Esophagus muscularis mucosa (tissue), 4 donors: ENCODE data around the gene SRRM3. TPM values are rescaled to one million over a fixed set of nuclear protein-coding genes. Genes with fewer than 3 reads are reported as not detected.
"Not testable (repeated sequence)": the region's sequence is repeated elsewhere in the genome, so short reads cannot be mapped to it uniquely, and the experiment has no call there.

ENCODE experiments used
- DNase-seq: peaks from one replicate; pipeline ENCODE4 v3.0.0-alpha.2; 2017; ENCODE audit errors: extremely low spot score
- H3K27ac ChIP-seq, 4 donors: fragments of 200-600 bp; sonication (generic); replicated peaks in 1 of 4; 1 replicate in 3 of 4; 2 replicates in 1 of 4; pipeline ENCODE4 v1.5.1; 2016 to 2019; ENCODE audit warnings: mild to moderate bottlenecking in 1 of 4
- H3K27me3 ChIP-seq, 4 donors: fragments of 200-600 bp; sonication (generic); one replicate each; pipeline versions ENCODE4 v1.5.1 to v1.6.0; 2016 to 2019
- H3K36me3 ChIP-seq, 4 donors: fragments of 200-600 bp; sonication (generic); one replicate each; pipeline ENCODE4 v1.5.1; 2016 to 2019
- H3K4me1 ChIP-seq, 4 donors: fragments of 200-600 bp; sonication (generic); one replicate each; pipeline ENCODE4 v1.5.1; 2016 to 2019
- H3K4me3 ChIP-seq, 4 donors: fragments of 200-600 bp; sonication (generic); 1 replicate in 2 of 4; 2 replicates in 2 of 4; pipeline ENCODE4 v1.5.1; 2016 to 2019; ENCODE audit warnings: mild to moderate bottlenecking in 4 of 4, moderate library complexity in 1 of 4
- H3K9me3 ChIP-seq, 4 donors: fragments of 200-600 bp; sonication (generic); 1 replicate in 3 of 4; 2 replicates in 1 of 4; pipeline ENCODE4 v1.5.1; 2016 to 2019
- CTCF ChIP-seq, 3 experiments: fragments of 200-600 bp in 2 of 3; fragments of 450-650 bp in 1 of 3; sonication (generic) in 2 of 3; IDR thresholded peaks; one replicate each; pipeline ENCODE4 v1.5.1; 2017 to 2019; ENCODE audit warnings: antibody characterized with exemption in 3 of 3, mild to moderate bottlenecking in 2 of 3, moderate library complexity in 1 of 3
- EP300 ChIP-seq: sonication (generic); formaldehyde crosslinking; IDR thresholded peaks from one replicate; pipeline ENCODE4 v1.6.1; 2017; ENCODE audit warnings: antibody characterized with exemption
- POLR2A ChIP-seq: fragments of 450-650 bp; IDR thresholded peaks from one replicate; pipeline ENCODE4 v1.6.1; 2017; ENCODE audit warnings: antibody characterized with exemption, moderate library complexity, mild to moderate bottlenecking, low read depth
- POLR2AphosphoS5 ChIP-seq, 2 donors: sonication (generic); formaldehyde crosslinking; IDR thresholded peaks; one replicate each; pipeline ENCODE4 v1.6.1; 2017; ENCODE audit warnings: antibody characterized with exemption in 2 of 2
- WGBS: methylation state at CpG from one replicate; pipeline ENCODE4 v1.1.5; 2018; 5-methylcytosine and 5-hydroxymethylcytosine counted together
- intact Hi-C: fragments of 100-400 bp; cut with DNase I; formaldehyde crosslinking; loops from one replicate; pipeline ENCODE4 v1.15.1; 2023
- total RNA-seq, 4 donors: library from RNA; depleted of rRNA; stranded (reverse); fragments of >200 nt; gene quantifications; one replicate each; pipeline versions ENCODE4 v1.1.0 to v1.2.1, GENCODE V29; 2016

The SRRM3 gene
- total RNA-seq, 4 donors from 2014 or later: 2.1 to 4.9 (median 2.7) TPM

GRCh38 chr7:76165106-76165972 lies 36.4 kb upstream of the SRRM3 start:
- Histone ChIP-seq H3K4me1 (peaks cover 0 to 12% (median 8%) of the 10 kb centered on the region in 4 donors), H3K4me3 (no peak overlapping the region), H3K9me3 (no peaks in the 10 kb centered on the region), H3K36me3 (no peaks in the 10 kb centered on the region), H3K27me3 (no peaks in the 10 kb centered on the region), H3K27ac (peak overlapping the region in 2 of 4 donors; percentile 84 to 87)
- intact Hi-C loops: no loop called here
- DNase-seq: no peak
- WGBS: 97% methylated on average over 16 of the region's 19 CpGs
- TF ChIP-seq POLR2AphosphoS5 (IDR thresholded peaks at IDR 0.05) (no peak), CTCF (IDR thresholded peaks at IDR 0.05) (no peak), EP300 (no peak), POLR2A (no peak)

GRCh38 chr7:76165973-76166403 lies 35.7 kb upstream of the SRRM3 start:
- intact Hi-C loops: no loop called here
- no peak for DNase-seq
- Histone ChIP-seq H3K4me1 (peaks cover 0 to 12% (median 8%) of the 10 kb centered on the region in 4 donors), H3K9me3 (no peaks in the 10 kb centered on the region), H3K27ac (peak overlapping the region; percentile 84 to 91 (median 86)), H3K36me3 (no peaks in the 10 kb centered on the region), H3K27me3 (no peaks in the 10 kb centered on the region), H3K4me3 (peak overlapping the region; percentile 59 to 70 (median 68))
- no peak for TF ChIP-seq EP300
- TF ChIP-seq POLR2A: no peak
- WGBS: 83% methylated on average over 15 of the region's 15 CpGs

- peak overlapping the region; percentile 59 to 70 (median 68) for H3K4me3 ChIP-seq
- peak; percentile 99 for DNase-seq
- H3K9me3 ChIP-seq: no peaks in the 10 kb centered on the region
- TF ChIP-seq EP300 (peak; percentile 13), CTCF (IDR thresholded peaks at IDR 0.05) (peak in 2 of 3 experiments; percentile 28 to 33), POLR2AphosphoS5 (IDR thresholded peaks at IDR 0.05) (peak; percentile 96 to 99), POLR2A (peak; percentile 59)
- peak overlapping the region; percentile 84 to 91 (median 86) for H3K27ac ChIP-seq
- 7% methylated on average over 16 of the region's 67 CpGs for WGBS
- peaks cover 0 to 12% (median 8%) of the 10 kb centered on the region in 4 donors for H3K4me1 ChIP-seq
- no peaks in the 10 kb centered on the region for H3K36me3 ChIP-seq
- intact Hi-C loops: no loop called here
- H3K27me3 ChIP-seq: no peaks in the 10 kb centered on the region
Measured at GRCh38 chr7:76166404-76167255, 35.1 kb upstream of the SRRM3 start.

- Histone ChIP-seq H3K27me3 (no peaks in the 10 kb centered on the region), H3K9me3 (no peaks in the 10 kb centered on the region), H3K36me3 (no peaks in the 10 kb centered on the region), H3K27ac (no peak overlapping the region), H3K4me1 (peaks cover 0 to 10% (median 7%) of the 10 kb centered on the region in 4 donors), H3K4me3 (no peak overlapping the region)
- intact Hi-C loops: loop anchor here (10.0 kb wide), 1 partner anchor 111 kb away; no protein-coding TSS in a partner anchor
- no peak for TF ChIP-seq POLR2AphosphoS5 (IDR thresholded peaks at IDR 0.05)
- no peak for TF ChIP-seq POLR2A
- TF ChIP-seq EP300: no peak
- no peak for TF ChIP-seq CTCF (IDR thresholded peaks at IDR 0.05)
- DNase-seq: no peak
- 86% methylated on average over 7 of the region's 12 CpGs for WGBS
Measured at GRCh38 chr7:76173566-76174205, 28.0 kb upstream of the SRRM3 start.

- not testable (repeated sequence) for H3K4me1 ChIP-seq, DNase-seq, H3K27ac ChIP-seq, H3K9me3 ChIP-seq, H3K4me3 ChIP-seq, H3K27me3 ChIP-seq, H3K36me3 ChIP-seq
- 92% methylated on average over 11 of the region's 11 CpGs for WGBS
- intact Hi-C loops: loop anchor here (5.0 to 10.0 kb wide), 2 partner anchors 85 to 108 kb away; no protein-coding TSS in a partner anchor
Measured at GRCh38 chr7:76176951-76177350, 24.7 kb upstream of the SRRM3 start.
